B cell (primary cell): ENCODE data around the gene EFCC1. TPM values are rescaled to one million over a fixed set of nuclear protein-coding genes. Genes with fewer than 3 reads are reported as not detected.

Experiments used
- ATAC-seq: fragments of 200-7000 bp; cut with Tn5 transposase; one replicate; pipeline ENCODE4 v1.10.0; 2021; ENCODE audit warnings: low read depth, mild to moderate bottlenecking, moderate number of reproducible peaks, moderate library complexity
- CTCF ChIA-PET: fragments of 350-600 bp; sonication (Branson Sonifier 250); formaldehyde crosslinking; loops from one replicate; lab custom pipeline; 2021; ENCODE audit warnings: antibody characterized with exemption, inconsistent platforms; lab: Charles Lee
- POLR2A ChIA-PET: fragments of 350-600 bp; sonication (Branson Sonifier 250); formaldehyde crosslinking; loops from one replicate; lab custom pipeline; 2021; ENCODE audit warnings: antibody characterized with exemption; lab: Charles Lee
- DNase-seq: peaks from one replicate; pipeline ENCODE4 v3.0.0; 2013
- H2AFZ ChIP-seq: 2 replicates; pipeline ENCODE4 v1.6.1; 2012; ENCODE audit warnings: mild to moderate bottlenecking, low read depth, low read length; ENCODE audit not compliant: insufficient read depth, poor library complexity, severe bottlenecking
- H3K27ac ChIP-seq, 2 donors: 1 replicate in 1 of 2; 2 replicates in 1 of 2; pipeline ENCODE4 v1.5.1; 2012 to 2013; ENCODE audit warnings: low read length in 2 of 2, mild to moderate bottlenecking in 2 of 2, moderate library complexity in 1 of 2
- H3K27me3 ChIP-seq, 4 experiments: fragments of 200-600 bp in 1 of 4; sonication (generic) in 1 of 4; replicated peaks in 1 of 4; 1 replicate in 2 of 4; 2 replicates in 2 of 4; pipeline versions ENCODE4 v1.6.1 to v1.7.0; 2013 to 2016; ENCODE audit warnings: low read length in 3 of 4, mild to moderate bottlenecking in 2 of 4, mixed read lengths in 1 of 4, moderate library complexity in 1 of 4; ENCODE audit not compliant: insufficient read depth in 4 of 4, control insufficient read depth in 3 of 4; ENCODE audit errors: control extremely low read depth in 1 of 4
- H3K36me3 ChIP-seq, 2 experiments: replicated peaks in 1 of 2; 1 replicate in 1 of 2; 2 replicates in 1 of 2; pipeline versions ENCODE4 v1.6.1 to v1.7.1; 2013; ENCODE audit warnings: low read length in 1 of 2; ENCODE audit not compliant: insufficient read depth in 2 of 2, control insufficient read depth in 1 of 2; ENCODE audit errors: control extremely low read depth in 1 of 2, extremely low read depth in 1 of 2
- H3K4me1 ChIP-seq, 2 donors: fragments of 200-600 bp in 1 of 2; sonication (generic) in 1 of 2; 1 replicate in 1 of 2; 2 replicates in 1 of 2; pipeline versions ENCODE4 v1.5.1 to v1.6.1; 2013 to 2017; ENCODE audit warnings: low read length in 2 of 2; ENCODE audit not compliant: control insufficient read depth in 2 of 2, insufficient read depth in 2 of 2
- H3K4me2 ChIP-seq: replicated peaks from 2 replicates; pipeline ENCODE3; 2012; ENCODE audit warnings: mild to moderate bottlenecking, low read depth, low read length; ENCODE audit not compliant: poor library complexity, severe bottlenecking
- H3K4me3 ChIP-seq, 5 experiments: fragments of 200-600 bp in 1 of 5; sonication (generic) in 1 of 5; 1 replicate in 3 of 5; 2 replicates in 2 of 5; pipeline versions ENCODE4 v1.5.1 to v1.7.0; 2011 to 2016; ENCODE audit warnings: low read length in 4 of 5, mild to moderate bottlenecking in 4 of 5, low read depth in 2 of 5, control low read depth in 1 of 5, moderate library complexity in 1 of 5; ENCODE audit not compliant: insufficient read depth in 1 of 5; ENCODE audit errors: control extremely low read depth in 1 of 5, extremely low read depth in 1 of 5
- H3K79me2 ChIP-seq: fragments of 200-600 bp; sonication (generic); one replicate; pipeline ENCODE4 v1.6.0; 2016; ENCODE audit warnings: low read length; ENCODE audit not compliant: control insufficient read depth, insufficient read depth
- H3K9ac ChIP-seq: fragments of 200-600 bp; sonication (generic); 2 replicates; pipeline ENCODE4 v1.6.1; 2017; ENCODE audit warnings: mild to moderate bottlenecking, low read length, moderate library complexity
- H3K9me3 ChIP-seq, 3 donors: one replicate each; pipeline versions ENCODE4 v1.6.1 to v1.7.1; 2013; ENCODE audit warnings: low read length in 2 of 3; ENCODE audit not compliant: control insufficient read depth in 2 of 3, insufficient read depth in 1 of 3; ENCODE audit errors: control extremely low read depth in 1 of 3
- H4K20me1 ChIP-seq: 2 replicates; pipeline ENCODE4 v1.6.0; 2012; ENCODE audit warnings: mild to moderate bottlenecking, low read length; ENCODE audit not compliant: insufficient read depth, control insufficient read depth, poor library complexity, severe bottlenecking
- H3K27ac Mint-ChIP-seq: one replicate; pipeline ENCODE4 v1.8.0; 2021; ENCODE audit warnings: mixed read lengths
- H3K27me3 Mint-ChIP-seq: one replicate; pipeline ENCODE4 v1.8.0; 2021; ENCODE audit warnings: mixed read lengths
- H3K4me1 Mint-ChIP-seq: one replicate; pipeline ENCODE4 v1.8.0; 2021; ENCODE audit warnings: mixed read lengths
- H3K4me3 Mint-ChIP-seq: one replicate; pipeline ENCODE4 v1.8.0; 2021; ENCODE audit warnings: mixed read lengths
- H3K9me3 Mint-ChIP-seq: one replicate; pipeline ENCODE4 v1.8.0; 2022; ENCODE audit warnings: mixed read lengths; ENCODE audit not compliant: insufficient read depth
- EZH2 ChIP-seq: IDR thresholded peaks from 2 replicates; pipeline ENCODE4 v1.6.1; 2012; ENCODE audit warnings: borderline replicate concordance, low read depth, mild to moderate bottlenecking, moderate library complexity, low read length; ENCODE audit not compliant: insufficient read depth, poor library complexity, severe bottlenecking
- WGBS: methylation state at CpG from one replicate; pipeline ENCODE4 v1.1.5; 2013; ENCODE audit warnings: missing lambda C conversion rate; ENCODE audit not compliant: insufficient coverage; 5-methylcytosine and 5-hydroxymethylcytosine counted together
- intact Hi-C: fragments of 100-400 bp; cut with micrococcal nuclease; formaldehyde crosslinking; loops from one replicate; pipeline ENCODE4 v1.10.0; 2022
- polyA plus RNA-seq: library from polyadenylated mRNA; depleted of rRNA; stranded (reverse); fragments of >200 nt; gene quantifications from 2 replicates; pipeline ENCODE4 v1.2.3, GENCODE V29; 2012
- total RNA-seq, 2 donors: library from RNA; stranded (reverse); fragments of 120-200 nt in 1 of 2; gene quantifications; 1 replicate in 1 of 2; 2 replicates in 1 of 2; pipeline versions ENCODE4 v1.2.3 to v1.2.4, GENCODE V29; 2013 to 2022
- TF ChIP-seq, protein P1 (sequence below): fragments of 200-600 bp; IDR thresholded peaks from one replicate; pipeline ENCODE4 v1.8.0; 2022; ENCODE audit warnings: antibody characterized with exemption, mild to moderate bottlenecking

Gene EFCC1
- total and polyA plus RNA-seq, 2 donors (not counting 1 experiment from before 2014, with no cell fraction given): 0.06 TPM; not detected in 1

DNA sequence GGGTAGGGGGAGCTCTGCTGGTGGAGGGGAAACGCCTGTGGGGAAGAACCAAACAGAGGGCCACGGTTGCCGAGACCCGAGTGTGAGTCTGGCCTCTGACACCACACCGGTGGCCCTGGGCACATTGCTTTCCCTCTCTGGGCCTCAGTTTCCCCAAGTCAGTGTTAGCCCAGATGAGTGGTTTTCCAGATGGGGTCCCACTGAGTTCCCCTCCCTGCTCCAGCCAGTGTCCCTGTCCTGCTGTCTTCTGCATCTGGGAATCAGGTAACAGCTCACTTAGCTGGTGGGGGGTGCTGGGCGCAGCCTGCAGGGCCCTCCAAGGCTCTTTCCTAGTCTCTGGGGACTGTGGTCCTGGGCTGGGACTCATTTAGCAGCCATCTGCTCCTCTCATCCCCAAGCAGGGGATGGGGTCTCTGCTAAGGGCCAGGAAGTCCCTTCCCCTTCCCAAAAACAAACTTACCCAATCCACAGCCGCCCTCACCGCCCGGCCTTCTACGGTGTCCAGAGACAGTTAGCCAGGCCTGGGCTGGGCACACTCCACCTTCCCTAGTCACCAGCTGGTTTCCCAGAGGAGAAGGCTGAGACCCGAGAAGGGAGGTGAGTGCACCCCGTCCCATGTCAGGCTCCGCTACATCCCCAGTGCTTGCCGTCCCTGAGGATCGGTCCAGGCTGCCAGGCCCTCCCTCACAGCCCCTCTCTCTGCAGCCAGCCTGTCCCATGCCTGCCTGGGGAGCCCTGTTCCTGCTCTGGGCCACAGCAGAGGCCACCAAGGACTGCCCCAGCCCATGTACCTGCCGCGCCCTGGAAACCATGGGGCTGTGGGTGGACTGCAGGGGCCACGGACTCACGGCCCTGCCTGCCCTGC, 60.2 kb downstream of the EFCC1 start:
- peaks cover 3 to 18% of the 10 kb centered on the region in 2 donors for H3K4me1 ChIP-seq
- H3K4me3 Mint-ChIP-seq: no peak overlapping the region
- H3K4me1 Mint-ChIP-seq: peaks cover 9% of the 10 kb centered on the region
- no peak overlapping the region for H3K4me3 ChIP-seq
- ChIA-PET CTCF (no interaction called here), POLR2A (interaction anchor here (0.6 kb wide), 1 partner anchor 172 kb away, joined by 3 read pairs; no protein-coding TSS in a partner anchor)
- no peak overlapping the region for H3K27ac Mint-ChIP-seq
- no peak overlapping the region for H3K9ac ChIP-seq
- H3K9me3 ChIP-seq: peaks cover 0 to 4% (median 0%) of the 10 kb centered on the region in 3 donors
- no peak overlapping the region for H2AFZ ChIP-seq
- H3K27ac ChIP-seq: no peak overlapping the region
- DNase-seq (no peak), ATAC-seq (no peak)
- 74% methylated on average over 19 of the region's 19 CpGs for WGBS
- H3K4me2 ChIP-seq: no peak overlapping the region
- H3K27me3 Mint-ChIP-seq: peaks cover 34% of the 10 kb centered on the region
- no peaks in the 10 kb centered on the region for H3K9me3 Mint-ChIP-seq
- H3K27me3 ChIP-seq: peaks cover 0 to 36% (median 6%) of the 10 kb centered on the region in 4 experiments
- H3K79me2 ChIP-seq: no peaks in the 10 kb centered on the region
- intact Hi-C loops: no loop called here
- no peaks in the 10 kb centered on the region for H3K36me3 ChIP-seq
- no peaks in the 10 kb centered on the region for H4K20me1 ChIP-seq
- TF ChIP-seq EZH2: no peak
- TF ChIP-seq, protein P1, sequence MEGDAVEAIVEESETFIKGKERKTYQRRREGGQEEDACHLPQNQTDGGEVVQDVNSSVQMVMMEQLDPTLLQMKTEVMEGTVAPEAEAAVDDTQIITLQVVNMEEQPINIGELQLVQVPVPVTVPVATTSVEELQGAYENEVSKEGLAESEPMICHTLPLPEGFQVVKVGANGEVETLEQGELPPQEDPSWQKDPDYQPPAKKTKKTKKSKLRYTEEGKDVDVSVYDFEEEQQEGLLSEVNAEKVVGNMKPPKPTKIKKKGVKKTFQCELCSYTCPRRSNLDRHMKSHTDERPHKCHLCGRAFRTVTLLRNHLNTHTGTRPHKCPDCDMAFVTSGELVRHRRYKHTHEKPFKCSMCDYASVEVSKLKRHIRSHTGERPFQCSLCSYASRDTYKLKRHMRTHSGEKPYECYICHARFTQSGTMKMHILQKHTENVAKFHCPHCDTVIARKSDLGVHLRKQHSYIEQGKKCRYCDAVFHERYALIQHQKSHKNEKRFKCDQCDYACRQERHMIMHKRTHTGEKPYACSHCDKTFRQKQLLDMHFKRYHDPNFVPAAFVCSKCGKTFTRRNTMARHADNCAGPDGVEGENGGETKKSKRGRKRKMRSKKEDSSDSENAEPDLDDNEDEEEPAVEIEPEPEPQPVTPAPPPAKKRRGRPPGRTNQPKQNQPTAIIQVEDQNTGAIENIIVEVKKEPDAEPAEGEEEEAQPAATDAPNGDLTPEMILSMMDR: no peak
